Measurements from ENCODE around the gene METTL26. TPM values are rescaled to one million over a fixed set of nuclear protein-coding genes. Genes with fewer than 3 reads are reported as not detected.

METTL26 gene
- total RNA-seq (100 to 1,000 TPM in 2 of 5 donors, 10 to 100 TPM in 3; 17.3 to 271 (median 82.9) TPM), polyA plus RNA-seq (100 to 1,000 TPM; 177 to 234 (median 218) TPM)
- long read RNA-seq, donor 1, transcript METTL26-201 (6 exons, 794 nt) = major isoform, 6 of 12 reads
- long read RNA-seq, donor 1, partial matches to known transcripts = 0 of 12 reads
- long read RNA-seq, donor 1, other reads (novel, unspliced or antisense) = 0 of 12 reads
- long read RNA-seq, donor 2, transcript METTL26-201 (6 exons, 794 nt) = major isoform, 14 of 36 reads
- long read RNA-seq, donor 2, transcript METTL26-205 (5 exons, 726 nt) = minor isoform, 7 of 36 reads
- long read RNA-seq, donor 2, partial matches to known transcripts = 0 of 36 reads
- long read RNA-seq, donor 2, other reads (novel, unspliced or antisense) = 0 of 36 reads
- long read RNA-seq, donor 3, transcript METTL26-201 (6 exons, 794 nt) = major isoform, 7 of 17 reads
- long read RNA-seq, donor 3, partial matches to known transcripts = 0 of 17 reads
- long read RNA-seq, donor 3, other reads (novel, unspliced or antisense) = 0 of 17 reads
- long read RNA-seq, donor 4, partial matches to known transcripts = 0 of 4 reads
- long read RNA-seq, donor 4, other reads (novel, unspliced or antisense) = 0 of 4 reads
- long read RNA-seq, donor 5, transcript METTL26-201 (6 exons, 794 nt) = major isoform, 9 of 82 reads
- long read RNA-seq, donor 5, partial matches to known transcripts = 18 of 82 reads
- long read RNA-seq, donor 5, other reads (novel, unspliced or antisense) = 36 of 82 reads
- long read RNA-seq, donor 6, transcript METTL26-205 (5 exons, 726 nt) = minor isoform, 11 of 69 reads
- long read RNA-seq, donor 6, transcript METTL26-201 (6 exons, 794 nt) = major isoform, 31 of 69 reads
- long read RNA-seq, donor 6, transcript METTL26-207 (6 exons, 755 nt) = minor isoform, 7 of 69 reads
- long read RNA-seq, donor 6, transcript METTL26-202 (3 exons, 544 nt) = minor isoform, 6 of 69 reads
- long read RNA-seq, donor 6, partial matches to known transcripts = 0 of 69 reads
- long read RNA-seq, donor 6, other reads (novel, unspliced or antisense) = 0 of 69 reads
- long read RNA-seq, donor 7, transcript METTL26-201 (6 exons, 794 nt) = major isoform, 17 of 41 reads
- long read RNA-seq, donor 7, transcript METTL26-206 (3 exons, 1,710 nt) = minor isoform, 5 of 41 reads
- long read RNA-seq, donor 7, transcript METTL26-205 (5 exons, 726 nt) = minor isoform, 9 of 41 reads
- long read RNA-seq, donor 7, partial matches to known transcripts = 0 of 41 reads
- long read RNA-seq, donor 7, other reads (novel, unspliced or antisense) = 0 of 41 reads
- long read RNA-seq, donor 8, transcript METTL26-201 (6 exons, 794 nt) = major isoform, 9 of 29 reads
- long read RNA-seq, donor 8, transcript METTL26-206 (3 exons, 1,710 nt) = major isoform, 9 of 29 reads
- long read RNA-seq, donor 8, partial matches to known transcripts = 0 of 29 reads
- long read RNA-seq, donor 8, other reads (novel, unspliced or antisense) = 0 of 29 reads
- long read RNA-seq, donor 9, transcript METTL26-206 (3 exons, 1,710 nt) = major isoform, 9 of 25 reads
- long read RNA-seq, donor 9, transcript METTL26-201 (6 exons, 794 nt) = major isoform, 9 of 25 reads
- long read RNA-seq, donor 9, partial matches to known transcripts = 0 of 25 reads
- long read RNA-seq, donor 9, other reads (novel, unspliced or antisense) = 0 of 25 reads
- long read RNA-seq, donor 10, partial matches to known transcripts = 0 of 14 reads
- long read RNA-seq, donor 10, other reads (novel, unspliced or antisense) = 0 of 14 reads

DNA sequence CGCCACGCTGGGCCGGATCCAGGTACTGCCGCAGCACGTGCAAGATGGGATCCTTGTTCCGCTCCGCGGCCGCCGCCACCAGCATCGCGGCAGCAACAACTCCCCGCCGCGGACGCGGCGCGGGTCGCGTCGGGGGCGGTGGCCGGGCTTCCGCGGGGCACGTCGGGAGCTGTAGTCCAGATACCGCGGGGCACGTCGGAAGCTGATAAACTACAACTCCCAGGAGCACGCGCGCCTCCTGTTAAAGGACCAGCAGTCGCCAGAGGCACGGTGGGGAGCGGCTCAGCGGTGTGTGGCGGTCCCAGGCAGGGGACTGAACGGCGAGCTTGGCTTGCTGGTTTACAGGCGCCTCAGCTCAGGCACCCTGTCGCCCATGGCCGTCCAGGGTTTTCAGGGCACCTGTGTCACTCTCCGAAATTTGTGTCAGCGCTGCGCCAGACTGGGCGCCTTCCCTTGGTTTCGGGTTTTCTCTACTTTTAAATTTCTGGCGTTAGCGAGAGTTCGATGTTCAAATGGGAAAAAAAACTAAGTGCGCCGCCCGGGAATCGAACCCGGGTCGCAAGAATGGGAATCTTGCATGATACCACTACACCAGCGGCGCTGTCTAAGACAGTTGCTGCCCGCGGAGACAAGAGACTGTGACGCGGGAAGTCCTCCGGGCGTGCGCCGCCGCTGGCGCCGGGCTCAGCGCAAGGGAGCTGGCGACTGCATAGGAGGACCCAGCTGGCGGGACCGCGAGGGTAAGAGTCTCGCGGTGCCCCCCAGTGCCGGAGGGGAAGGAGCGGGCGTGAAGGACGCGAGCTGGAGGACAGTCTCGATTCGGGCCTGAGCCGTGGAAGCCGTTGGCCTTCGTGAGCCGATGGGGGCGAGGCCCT, at the start of gene METTL26:
Gene METTL26, minus strand, starts transcription at position 100 of the 875 bp plus-strand sequence. Its CDS starts 15 bp downstream, at position 85.
- WGBS, 5 donors = 0 to 1% (median 0%) methylated on average over 46 to 91 of the region's 91 CpGs
- Histone ChIP-seq H3K9me3 (no peaks in the 10 kb centered on the region), H3K27ac (peak within 1 kb of the TSS; percentile 90 to 99 (median 97)), H3K27me3 (peaks cover 0 to 7% (median 0%) of the 10 kb centered on the region in 3 donors), H3K4me1 (peaks cover 17 to 45% (median 41%) of the 10 kb centered on the region in 4 donors), H3K4me3 (peak within 1 kb of the TSS; percentile 73 to 96 (median 92)), H3K36me3 (peaks cover 5 to 23% (median 22%) of the 10 kb centered on the region in 4 donors)
- TF ChIP-seq POLR2AphosphoS5 (IDR thresholded peaks at IDR 0.05) = peak; percentile 69 to 89 (median 72)
- no peak for TF ChIP-seq EP300 (IDR thresholded peaks at IDR 0.05)
- intact Hi-C loops (cut with DNase I; ENCODE audit: low total_unique reads) = no loop called here
- peak; percentile 97 to 98 for DNase-seq

DNA sequence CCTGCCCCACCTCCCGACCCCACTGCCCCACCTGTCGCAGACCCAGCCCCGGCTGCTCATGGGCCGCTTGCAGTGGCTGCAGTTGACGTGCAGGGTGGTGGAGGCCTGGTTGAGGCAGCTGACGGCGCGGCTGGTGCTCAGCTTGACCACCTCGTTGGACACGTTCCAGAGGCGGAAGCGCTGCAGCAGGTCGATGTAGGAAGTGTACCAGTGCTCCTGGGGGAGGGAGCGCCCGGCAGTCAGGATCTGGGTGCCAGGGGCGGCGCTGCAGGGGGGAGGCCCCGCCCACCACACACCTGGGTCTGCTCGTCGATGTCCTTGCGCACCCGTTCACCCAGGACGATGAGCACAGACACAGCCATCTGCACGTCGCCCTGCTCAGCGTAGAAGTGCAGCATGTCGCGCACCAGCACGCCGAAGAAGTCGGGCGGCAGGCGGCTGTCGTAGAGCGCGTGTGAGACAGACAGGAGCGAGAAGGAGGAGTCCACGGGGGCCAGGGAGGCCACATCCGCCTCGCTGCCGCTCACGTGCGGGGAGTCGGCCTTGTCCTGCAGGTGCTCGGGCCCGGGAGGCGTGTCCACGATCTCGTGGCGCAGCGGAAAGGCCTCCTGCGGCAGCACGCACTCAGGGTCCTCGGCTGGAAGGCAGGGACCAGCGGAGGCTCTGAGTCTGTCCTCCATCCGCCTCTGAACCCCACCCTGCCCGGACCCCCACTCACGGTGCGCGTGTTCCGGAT, 49.0 kb upstream of the METTL26 start:
- 92 to 96% (median 93%) methylated on average over 38 to 61 of the region's 61 CpGs for WGBS, 5 donors
- Histone ChIP-seq H3K4me1 (peaks cover 56 to 85% (median 77%) of the 10 kb centered on the region in 4 donors), H3K27me3 (no peaks in the 10 kb centered on the region), H3K4me3 (peak overlapping the region; percentile 62 to 88 (median 78)), H3K27ac (peak overlapping the region in 4 of 5 donors; percentile 77 to 90 (median 82)), H3K36me3 (peaks cover 32 to 52% (median 41%) of the 10 kb centered on the region in 4 donors), H3K9me3 (no peaks in the 10 kb centered on the region)
- no peak for DNase-seq
- intact Hi-C loops (cut with DNase I; ENCODE audit: low total_unique reads) = no loop called here
- TF ChIP-seq POLR2A (IDR thresholded peaks at IDR 0.05) (no peak), POLR2AphosphoS5 (IDR thresholded peaks at IDR 0.05) (no peak), EP300 (IDR thresholded peaks at IDR 0.05) (no peak)
- TF ChIP-seq, protein P1, sequence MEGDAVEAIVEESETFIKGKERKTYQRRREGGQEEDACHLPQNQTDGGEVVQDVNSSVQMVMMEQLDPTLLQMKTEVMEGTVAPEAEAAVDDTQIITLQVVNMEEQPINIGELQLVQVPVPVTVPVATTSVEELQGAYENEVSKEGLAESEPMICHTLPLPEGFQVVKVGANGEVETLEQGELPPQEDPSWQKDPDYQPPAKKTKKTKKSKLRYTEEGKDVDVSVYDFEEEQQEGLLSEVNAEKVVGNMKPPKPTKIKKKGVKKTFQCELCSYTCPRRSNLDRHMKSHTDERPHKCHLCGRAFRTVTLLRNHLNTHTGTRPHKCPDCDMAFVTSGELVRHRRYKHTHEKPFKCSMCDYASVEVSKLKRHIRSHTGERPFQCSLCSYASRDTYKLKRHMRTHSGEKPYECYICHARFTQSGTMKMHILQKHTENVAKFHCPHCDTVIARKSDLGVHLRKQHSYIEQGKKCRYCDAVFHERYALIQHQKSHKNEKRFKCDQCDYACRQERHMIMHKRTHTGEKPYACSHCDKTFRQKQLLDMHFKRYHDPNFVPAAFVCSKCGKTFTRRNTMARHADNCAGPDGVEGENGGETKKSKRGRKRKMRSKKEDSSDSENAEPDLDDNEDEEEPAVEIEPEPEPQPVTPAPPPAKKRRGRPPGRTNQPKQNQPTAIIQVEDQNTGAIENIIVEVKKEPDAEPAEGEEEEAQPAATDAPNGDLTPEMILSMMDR (IDR thresholded peaks at IDR 0.05) = no peak

DNA sequence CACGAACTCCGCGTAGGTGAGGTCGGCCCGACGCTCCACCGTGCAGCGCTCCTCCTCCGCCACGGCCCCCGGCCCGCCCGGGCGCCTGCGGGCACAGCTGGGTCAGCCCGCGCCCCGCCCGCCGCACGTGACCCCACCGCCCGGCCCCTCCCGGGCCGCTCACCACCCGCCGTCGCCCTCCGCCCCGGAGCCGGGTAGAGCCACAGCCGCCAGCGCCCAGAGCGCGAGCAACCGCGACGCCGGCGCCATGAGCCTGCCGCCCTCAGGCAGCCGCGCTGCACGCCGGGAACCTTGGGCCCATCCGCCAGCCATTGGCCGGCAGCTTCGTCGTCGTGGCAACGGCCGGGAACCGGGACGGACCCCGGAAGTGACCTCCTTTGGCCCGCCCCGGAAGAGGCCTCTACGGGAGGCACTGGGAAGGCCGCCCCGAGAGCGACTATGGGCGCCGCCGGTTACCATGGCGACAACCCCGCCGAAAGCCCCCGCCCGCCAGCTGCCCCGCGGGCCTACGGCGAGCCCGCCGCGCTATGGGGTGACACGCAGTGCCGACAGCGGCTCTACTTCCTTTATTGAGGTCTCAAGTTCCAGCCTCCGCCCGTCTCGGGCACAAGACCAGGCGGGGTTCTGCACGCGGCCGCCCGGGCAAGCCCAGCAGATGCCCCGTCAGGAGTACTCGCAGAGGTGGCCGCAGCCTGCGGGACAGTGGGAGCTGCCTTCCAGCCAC, 48.1 kb upstream of the METTL26 start, which contains the start of gene JMJD8:
Gene JMJD8, minus strand, starts transcription at position 264 of the 724 bp plus-strand sequence. Its CDS starts 15 bp downstream, at position 249.
- Histone ChIP-seq H3K27me3 (no peaks in the 10 kb centered on the region), H3K27ac (peak within 1 kb of the TSS; percentile 77 to 90 (median 87)), H3K4me1 (peaks cover 50 to 83% (median 73%) of the 10 kb centered on the region in 4 donors), H3K4me3 (peak within 1 kb of the TSS; percentile 62 to 88 (median 78)), H3K36me3 (peaks cover 32 to 52% (median 41%) of the 10 kb centered on the region in 4 donors), H3K9me3 (no peaks in the 10 kb centered on the region)
- WGBS, 5 donors = 1 to 3% (median 2%) methylated on average over 37 to 91 of the region's 91 CpGs; no CpG with 5 or more reads in 1 of the 5 donors
- intact Hi-C loops (cut with DNase I; ENCODE audit: low total_unique reads) = no loop called here
- TF ChIP-seq POLR2AphosphoS5 (IDR thresholded peaks at IDR 0.05) = peak; percentile 71 to 97 (median 73)
- TF ChIP-seq, protein P1 (IDR thresholded peaks at IDR 0.05) = no peak
- DNase-seq = peak; percentile 98 to 99

All from stomach (tissue), 19 donors.